ENCODE measurements around the gene IMPDH1.

- TF ChIP-seq CTCF (IDR thresholded peaks at IDR 0.05 in 2 of 3, conservative IDR thresholded peaks at IDR 0.05 in 1 of 3; ENCODE audit: insufficient read depth in 2 of 3, low read depth in 1 of 3, low read length in 3 of 3) (peak; percentile 96 to 99 (median 99)), ZNF316 (IDR thresholded peaks at IDR 0.05) (no peak), GABPA (tag; conservative IDR thresholded peaks at IDR 0.05; ENCODE audit: low read depth) (no peak), PURB (CRISPR knock-in tag; IDR thresholded peaks at IDR 0.05; ENCODE audit: low read depth) (no peak), HMG20B (CRISPR knock-in tag; IDR thresholded peaks at IDR 0.05) (no peak)
- TF ChIP-seq, protein P1, sequence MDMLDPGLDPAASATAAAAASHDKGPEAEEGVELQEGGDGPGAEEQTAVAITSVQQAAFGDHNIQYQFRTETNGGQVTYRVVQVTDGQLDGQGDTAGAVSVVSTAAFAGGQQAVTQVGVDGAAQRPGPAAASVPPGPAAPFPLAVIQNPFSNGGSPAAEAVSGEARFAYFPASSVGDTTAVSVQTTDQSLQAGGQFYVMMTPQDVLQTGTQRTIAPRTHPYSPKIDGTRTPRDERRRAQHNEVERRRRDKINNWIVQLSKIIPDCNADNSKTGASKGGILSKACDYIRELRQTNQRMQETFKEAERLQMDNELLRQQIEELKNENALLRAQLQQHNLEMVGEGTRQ (CRISPR knock-in tag; IDR thresholded peaks at IDR 0.05): no peak
These were observed 16.1 kb upstream of the IMPDH1 start for GRCh38 chr7:128425850-128426249.
